HG03571 (cell line): ENCODE data around the gene DHX15.

Experiments used
- ATAC-seq: cut with Tn5 transposase; IDR thresholded peaks from one replicate; pipeline ENCODE4 v1.9.1; 2021; ENCODE audit not compliant: unreplicated experiment

Gene DHX15

GRCh38 chr4:24584211-24584850 is at the start of gene DHX15:
Gene DHX15 (minus strand): TSS chr4:24584554. CDS start chr4:24584393, 161 bp downstream.
- ATAC-seq: peak; percentile 81

GRCh38 chr4:24632011-24632410 is 47.7 kb upstream of the DHX15 start:
- ATAC-seq: no peak

GRCh38 chr4:24630937-24631336 is 46.6 kb upstream of the DHX15 start:
- no peak for ATAC-seq

GRCh38 chr4:24625091-24625490 is 40.7 kb upstream of the DHX15 start:
- no peak for ATAC-seq

GRCh38 chr4:24624381-24624780 is 40.0 kb upstream of the DHX15 start:
- no peak for ATAC-seq

GRCh38 chr4:24622146-24622834 is 37.9 kb upstream of the DHX15 start:
- no peak for ATAC-seq

- no peak for ATAC-seq
Measured at GRCh38 chr4:24615977-24616376, 31.6 kb upstream of the DHX15 start.

- ATAC-seq: no peak
Measured at GRCh38 chr4:24614881-24615280, 30.5 kb upstream of the DHX15 start.

GRCh38 chr4:24613502-24613901 is 29.1 kb upstream of the DHX15 start:
- ATAC-seq: no peak

GRCh38 chr4:24611575-24611974 is 27.2 kb upstream of the DHX15 start:
- ATAC-seq: no peak

- ATAC-seq: no peak
Measured at GRCh38 chr4:24607334-24607733, 23.0 kb upstream of the DHX15 start.

GRCh38 chr4:24605216-24605615 is 20.9 kb upstream of the DHX15 start:
- no peak for ATAC-seq

- ATAC-seq: no peak
Measured at GRCh38 chr4:24604558-24605214, 20.3 kb upstream of the DHX15 start.

- no peak for ATAC-seq
Measured at GRCh38 chr4:24603343-24603742, 19.0 kb upstream of the DHX15 start.

- no peak for ATAC-seq
Measured at GRCh38 chr4:24601121-24601520, 16.8 kb upstream of the DHX15 start.

GRCh38 chr4:24599275-24599674 is 14.9 kb upstream of the DHX15 start:
- ATAC-seq: no peak

GRCh38 chr4:24598025-24598424 is 13.7 kb upstream of the DHX15 start:
- no peak for ATAC-seq

- no peak for ATAC-seq
Measured at GRCh38 chr4:24595659-24596058, 11.3 kb upstream of the DHX15 start.

GRCh38 chr4:24594887-24595286 is 10.5 kb upstream of the DHX15 start:
- ATAC-seq: no peak

GRCh38 chr4:24589448-24589847 is 5.1 kb upstream of the DHX15 start:
- peak; percentile 48 for ATAC-seq

GRCh38 chr4:24588216-24588954 is 4.0 kb upstream of the DHX15 start:
- no peak for ATAC-seq
